Naive thymus-derived CD8-positive, alpha-beta T cell (primary cell): ENCODE data around the gene BNC2. TPM values are rescaled to one million over a fixed set of nuclear protein-coding genes. Genes with fewer than 3 reads are reported as not detected.

Source experiments
- ATAC-seq, 2 donors: fragments of 150-1000 bp; cut with Tn5 transposase in 1 of 2; sonication (Bioruptor Pico), chemical (Tn5 transposase) in 1 of 2; 1 replicate in 1 of 2; 2 replicates in 1 of 2; pipeline ENCODE4 v1.10.0; 2021; ENCODE audit warnings: mild to moderate bottlenecking in 2 of 2, moderate library complexity in 2 of 2
- POLR2A ChIA-PET: fragments of 350-600 bp; sonication (Branson Sonifier 250); formaldehyde crosslinking; loops from one replicate; lab custom pipeline; 2021; ENCODE audit warnings: antibody characterized with exemption; lab: Charles Lee
- DNase-seq, 10 donors: peaks; one replicate each; pipeline versions ENCODE4 v3.0.0 to v3.0.0-alpha.2; 2020 to 2022
- H3K27ac Mint-ChIP-seq, 10 donors: one replicate each; pipeline ENCODE4 v1.8.0; 2020 to 2022; ENCODE audit warnings: mild to moderate bottlenecking in 10 of 10, mixed read lengths in 10 of 10, moderate library complexity in 4 of 10, inconsistent platforms in 1 of 10
- H3K27me3 Mint-ChIP-seq, 5 donors: one replicate each; pipeline ENCODE4 v1.8.0; 2021 to 2022; ENCODE audit warnings: mixed read lengths in 5 of 5
- H3K36me3 Mint-ChIP-seq, 3 donors: one replicate each; pipeline ENCODE4 v1.8.0; 2020 to 2022; ENCODE audit warnings: mixed read lengths in 3 of 3, mild to moderate bottlenecking in 2 of 3, inconsistent platforms in 1 of 3
- H3K4me1 Mint-ChIP-seq, 4 donors: one replicate each; pipeline ENCODE4 v1.8.0; 2021 to 2022; ENCODE audit warnings: mixed read lengths in 4 of 4
- H3K4me3 Mint-ChIP-seq, 10 donors: one replicate each; pipeline ENCODE4 v1.8.0; 2020 to 2022; ENCODE audit warnings: mild to moderate bottlenecking in 10 of 10, mixed read lengths in 10 of 10, moderate library complexity in 6 of 10, inconsistent platforms in 1 of 10
- H3K9me3 Mint-ChIP-seq, 9 donors: one replicate each; pipeline ENCODE4 v1.8.0; 2020 to 2022; ENCODE audit warnings: mixed read lengths in 9 of 9, mild to moderate bottlenecking in 3 of 9, inconsistent platforms in 1 of 9, moderate library complexity in 1 of 9
- polyA plus RNA-seq, 3 donors: library from polyadenylated mRNA; unstranded; fragments of 300-500 nt; fragmentation: Illumina TruSeq; gene quantifications; one replicate each; pipeline ENCODE4 v1.2.3, GENCODE V29; 2021
- total RNA-seq, 8 experiments: library from RNA in 2 of 8; stranded (reverse) in 2 of 8; gene quantifications; one replicate each; pipeline ENCODE4 v1.2.3 and lab custom pipeline; 2021 to 2026

BNC2 gene
- total and polyA plus RNA-seq, 5 experiments from 2014 or later: not detected

- Mint-ChIP-seq H3K27me3 (peaks cover 0 to 3% (median 0%) of the 10 kb centered on the region in 5 donors), H3K27ac (no peak overlapping the region), H3K9me3 (no peaks in the 10 kb centered on the region), H3K36me3 (no peaks in the 10 kb centered on the region), H3K4me1 (no peaks in the 10 kb centered on the region), H3K4me3 (no peak overlapping the region)
- DNase-seq (no peak), ATAC-seq (no peak)
- POLR2A ChIA-PET: no interaction called here
These were observed 230.8 kb downstream of the BNC2 start for GRCh38 chr9:16639644-16640043.

DNA sequence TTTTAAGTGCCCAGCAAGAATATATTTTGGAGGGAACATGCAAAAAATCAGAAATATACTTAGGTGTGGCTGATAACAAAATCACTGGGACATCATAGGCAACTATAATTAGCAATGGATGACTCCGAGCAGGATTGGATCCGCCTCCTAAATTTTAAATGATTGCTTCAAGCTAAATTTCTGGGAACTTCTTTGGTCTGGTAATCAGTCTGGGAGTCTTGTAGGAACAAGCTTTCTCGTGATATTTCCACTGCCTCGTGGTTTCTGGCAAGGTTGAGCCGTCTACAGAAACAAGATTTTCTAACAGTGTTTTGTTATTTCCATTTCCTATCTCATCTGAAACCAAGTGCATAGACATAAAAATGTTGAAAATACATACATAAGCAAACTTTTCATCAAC lies 232.6 kb downstream of the BNC2 start:
- Mint-ChIP-seq H3K9me3 (peaks cover 0 to 1% (median 0%) of the 10 kb centered on the region in 9 donors), H3K36me3 (no peaks in the 10 kb centered on the region), H3K27ac (no peak overlapping the region), H3K4me1 (no peaks in the 10 kb centered on the region), H3K4me3 (no peak overlapping the region), H3K27me3 (peaks cover 0 to 3% (median 0%) of the 10 kb centered on the region in 5 donors)
- DNase-seq: no peak
- ATAC-seq: no peak
- POLR2A ChIA-PET: no interaction called here

GRCh38 chr9:16637218-16637617 lies 233.3 kb downstream of the BNC2 start:
- Mint-ChIP-seq H3K36me3 (no peaks in the 10 kb centered on the region), H3K4me3 (no peak overlapping the region), H3K27ac (no peak overlapping the region), H3K9me3 (peaks cover 0 to 1% (median 0%) of the 10 kb centered on the region in 9 donors), H3K27me3 (peaks cover 0 to 2% (median 0%) of the 10 kb centered on the region in 5 donors), H3K4me1 (no peaks in the 10 kb centered on the region)
- no peak for DNase-seq
- POLR2A ChIA-PET: no interaction called here
- ATAC-seq: no peak

- no peak overlapping the region for H3K4me3 Mint-ChIP-seq
- POLR2A ChIA-PET: no interaction called here
- no peak overlapping the region for H3K27ac Mint-ChIP-seq
- no peak for DNase-seq
- no peaks in the 10 kb centered on the region for H3K36me3 Mint-ChIP-seq
- no peak for ATAC-seq
- peaks cover 0 to 1% (median 0%) of the 10 kb centered on the region in 9 donors for H3K9me3 Mint-ChIP-seq
- peaks cover 0 to 2% (median 0%) of the 10 kb centered on the region in 5 donors for H3K27me3 Mint-ChIP-seq
- no peaks in the 10 kb centered on the region for H3K4me1 Mint-ChIP-seq
These were observed 236.7 kb downstream of the BNC2 start for GRCh38 chr9:16633794-16634193.

GRCh38 chr9:16628413-16628812 lies 242.1 kb downstream of the BNC2 start:
- ATAC-seq (no peak), DNase-seq (no peak)
- POLR2A ChIA-PET: no interaction called here
- H3K4me1 Mint-ChIP-seq: no peaks in the 10 kb centered on the region
- H3K36me3 Mint-ChIP-seq: no peaks in the 10 kb centered on the region
- no peak overlapping the region for H3K4me3 Mint-ChIP-seq
- H3K9me3 Mint-ChIP-seq: peaks cover 0 to 4% (median 0%) of the 10 kb centered on the region in 9 donors
- H3K27me3 Mint-ChIP-seq: peaks cover 0 to 9% (median 0%) of the 10 kb centered on the region in 5 donors
- H3K27ac Mint-ChIP-seq: no peak overlapping the region

DNA sequence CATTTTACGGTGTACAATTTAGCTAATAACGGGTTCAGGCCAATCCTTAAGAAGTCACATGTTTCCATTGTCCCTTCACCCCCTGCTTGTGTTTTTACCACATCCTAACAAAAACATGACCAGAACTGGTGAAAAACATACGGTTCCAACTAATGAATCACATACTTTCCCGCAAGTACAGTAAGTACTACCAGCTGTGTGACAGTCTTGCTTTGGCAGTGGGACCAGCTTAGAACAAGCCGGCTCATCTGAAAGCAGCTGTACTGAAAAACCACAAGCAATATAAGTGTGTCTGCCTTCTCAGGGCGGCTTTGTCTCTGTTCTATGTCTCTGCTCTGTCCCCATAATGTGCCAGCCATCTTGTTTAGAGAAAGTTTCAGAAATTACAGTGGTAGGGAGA lies 242.5 kb downstream of the BNC2 start:
- no peaks in the 10 kb centered on the region for H3K4me1 Mint-ChIP-seq
- H3K36me3 Mint-ChIP-seq: no peaks in the 10 kb centered on the region
- no peak overlapping the region for H3K27ac Mint-ChIP-seq
- H3K4me3 Mint-ChIP-seq: no peak overlapping the region
- no peak for ATAC-seq
- no peak for DNase-seq
- H3K27me3 Mint-ChIP-seq: peaks cover 0 to 9% (median 0%) of the 10 kb centered on the region in 5 donors
- POLR2A ChIA-PET: no interaction called here
- peaks cover 0 to 4% (median 0%) of the 10 kb centered on the region in 9 donors for H3K9me3 Mint-ChIP-seq

DNA sequence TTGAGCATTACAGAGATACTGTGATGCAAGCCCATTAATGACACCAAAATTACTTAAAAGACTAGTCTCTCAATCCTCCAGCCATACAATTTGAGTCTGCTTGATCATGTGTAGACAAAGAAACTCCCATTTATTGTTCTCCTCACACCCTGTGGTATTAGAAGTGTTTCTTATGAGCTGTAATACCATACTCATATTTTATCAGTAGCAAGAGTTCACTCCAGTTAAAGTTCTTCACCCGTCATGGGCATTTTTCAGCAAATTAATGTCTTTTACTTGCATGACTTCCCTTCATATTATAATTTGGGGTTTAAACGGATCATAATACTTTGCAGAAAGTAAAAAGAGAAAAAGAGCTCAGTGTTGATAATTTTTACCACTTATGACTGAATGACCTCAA lies 242.9 kb downstream of the BNC2 start:
- Mint-ChIP-seq H3K4me1 (no peaks in the 10 kb centered on the region), H3K9me3 (peaks cover 0 to 4% (median 0%) of the 10 kb centered on the region in 9 donors), H3K4me3 (no peak overlapping the region), H3K36me3 (no peaks in the 10 kb centered on the region), H3K27ac (no peak overlapping the region), H3K27me3 (peaks cover 0 to 9% (median 0%) of the 10 kb centered on the region in 5 donors)
- no peak for ATAC-seq
- no peak for DNase-seq
- POLR2A ChIA-PET: no interaction called here

GRCh38 chr9:16626577-16627130 lies 243.8 kb downstream of the BNC2 start:
- H3K4me1 Mint-ChIP-seq: no peaks in the 10 kb centered on the region
- DNase-seq: no peak
- H3K9me3 Mint-ChIP-seq: peaks cover 0 to 4% (median 0%) of the 10 kb centered on the region in 9 donors
- ATAC-seq: no peak
- no peak overlapping the region for H3K27ac Mint-ChIP-seq
- H3K27me3 Mint-ChIP-seq: peaks cover 0 to 9% (median 0%) of the 10 kb centered on the region in 5 donors
- no peak overlapping the region for H3K4me3 Mint-ChIP-seq
- POLR2A ChIA-PET: no interaction called here
- no peaks in the 10 kb centered on the region for H3K36me3 Mint-ChIP-seq

DNA sequence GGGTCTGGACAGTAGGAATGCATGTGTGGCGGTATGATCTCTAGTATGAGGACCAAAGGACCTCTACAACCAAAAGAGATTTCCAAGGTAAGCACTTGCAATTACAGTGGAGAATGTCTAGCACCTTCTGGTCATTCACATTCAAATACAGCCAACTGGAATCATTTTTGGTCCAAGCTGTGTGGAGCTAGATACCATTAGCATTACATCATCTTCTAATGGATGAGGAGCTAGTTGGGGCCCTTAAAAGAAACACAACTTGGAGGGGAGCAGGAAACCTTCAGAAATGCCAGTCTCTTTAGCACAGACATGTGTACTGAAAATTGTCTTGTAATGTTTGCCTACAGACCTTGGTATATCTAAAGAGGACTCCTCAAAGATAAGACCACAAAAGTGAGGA lies 244.7 kb downstream of the BNC2 start:
- Mint-ChIP-seq H3K27me3 (peaks cover 0 to 9% (median 0%) of the 10 kb centered on the region in 5 donors), H3K36me3 (no peaks in the 10 kb centered on the region), H3K27ac (no peak overlapping the region), H3K4me1 (no peaks in the 10 kb centered on the region), H3K9me3 (peaks cover 0 to 4% (median 0%) of the 10 kb centered on the region in 9 donors), H3K4me3 (no peak overlapping the region)
- no peak for DNase-seq
- POLR2A ChIA-PET: no interaction called here
- ATAC-seq: no peak

DNA sequence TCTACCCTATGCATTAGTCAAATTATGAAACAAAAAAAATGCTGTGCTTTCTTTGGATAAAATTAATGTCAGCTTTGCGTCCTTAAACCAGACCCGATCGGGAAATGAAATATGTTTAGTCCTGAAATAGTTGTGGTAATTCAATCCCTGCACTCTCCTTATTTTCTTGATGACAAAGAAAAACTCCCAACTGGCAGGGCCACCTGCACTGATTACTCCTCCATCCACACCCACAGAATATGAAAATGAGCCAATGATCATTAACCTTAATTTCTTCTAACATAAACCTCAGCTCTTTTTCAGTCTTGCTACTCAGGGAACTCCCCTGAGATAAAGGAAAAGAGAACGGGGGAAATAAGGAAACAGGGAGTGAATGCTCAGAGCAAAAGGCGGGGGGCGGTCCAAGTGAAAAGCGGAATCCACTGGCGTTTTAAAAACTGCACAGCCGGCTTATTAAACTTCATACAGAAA lies 245.3 kb downstream of the BNC2 start:
- DNase-seq (no peak), ATAC-seq (no peak)
- Mint-ChIP-seq H3K9me3 (peaks cover 0 to 4% (median 0%) of the 10 kb centered on the region in 9 donors), H3K36me3 (no peaks in the 10 kb centered on the region), H3K27me3 (peaks cover 0 to 9% (median 0%) of the 10 kb centered on the region in 5 donors), H3K4me1 (no peaks in the 10 kb centered on the region), H3K27ac (no peak overlapping the region), H3K4me3 (no peak overlapping the region)
- POLR2A ChIA-PET: no interaction called here

GRCh38 chr9:16624744-16625117 lies 245.7 kb downstream of the BNC2 start:
- ATAC-seq: no peak
- H3K9me3 Mint-ChIP-seq: peaks cover 0 to 4% (median 0%) of the 10 kb centered on the region in 9 donors
- POLR2A ChIA-PET: no interaction called here
- peaks cover 0 to 9% (median 0%) of the 10 kb centered on the region in 5 donors for H3K27me3 Mint-ChIP-seq
- no peak overlapping the region for H3K27ac Mint-ChIP-seq
- no peaks in the 10 kb centered on the region for H3K36me3 Mint-ChIP-seq
- no peak overlapping the region for H3K4me3 Mint-ChIP-seq
- H3K4me1 Mint-ChIP-seq: no peaks in the 10 kb centered on the region
- DNase-seq: no peak

DNA sequence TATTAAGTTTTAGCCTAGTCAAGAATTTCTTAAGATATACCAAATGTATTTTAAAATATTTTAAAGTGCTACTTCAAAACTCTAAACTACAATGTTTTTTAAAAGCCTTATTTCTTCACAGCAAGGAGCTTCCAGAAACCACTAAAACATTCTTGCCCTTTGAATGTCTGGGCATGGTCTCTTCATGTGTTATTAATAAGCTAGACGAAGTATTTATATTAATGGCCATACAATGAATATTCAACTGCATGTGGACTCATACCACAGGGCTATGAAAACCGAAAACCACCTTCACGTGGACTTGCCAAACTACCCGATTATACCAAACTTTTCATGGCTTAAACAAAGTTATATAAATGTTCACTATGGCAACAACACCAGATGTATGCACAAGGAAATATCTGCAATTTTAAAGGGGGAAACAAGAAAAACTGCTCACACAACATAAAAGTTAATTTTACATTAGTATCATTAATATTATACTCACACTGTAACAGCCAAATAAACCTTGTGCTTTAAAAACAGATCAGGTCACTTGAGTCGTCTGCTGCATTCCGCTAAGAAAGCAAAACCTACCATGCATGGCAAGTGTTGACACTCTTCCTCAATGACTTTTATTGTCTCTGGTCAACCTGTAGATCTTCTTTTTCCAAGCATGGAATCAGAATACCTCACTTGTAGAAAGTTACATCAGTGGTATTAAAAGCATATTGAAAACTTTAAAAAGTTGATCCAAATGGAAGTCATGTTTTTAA lies 246.3 kb downstream of the BNC2 start:
- DNase-seq: no peak
- no peaks in the 10 kb centered on the region for H3K36me3 Mint-ChIP-seq
- H3K9me3 Mint-ChIP-seq: peaks cover 0 to 4% (median 0%) of the 10 kb centered on the region in 9 donors
- H3K27ac Mint-ChIP-seq: no peak overlapping the region
- ATAC-seq: no peak
- no peaks in the 10 kb centered on the region for H3K4me1 Mint-ChIP-seq
- H3K27me3 Mint-ChIP-seq: peaks cover 0 to 9% (median 0%) of the 10 kb centered on the region in 5 donors
- no peak overlapping the region for H3K4me3 Mint-ChIP-seq
- POLR2A ChIA-PET: no interaction called here

- H3K4me1 Mint-ChIP-seq: no peaks in the 10 kb centered on the region
- peaks cover 0 to 2% (median 0%) of the 10 kb centered on the region in 9 donors for H3K9me3 Mint-ChIP-seq
- ATAC-seq (no peak), DNase-seq (no peak)
- peaks cover 0 to 9% (median 0%) of the 10 kb centered on the region in 5 donors for H3K27me3 Mint-ChIP-seq
- POLR2A ChIA-PET: no interaction called here
- H3K4me3 Mint-ChIP-seq: no peak overlapping the region
- no peak overlapping the region for H3K27ac Mint-ChIP-seq
- no peaks in the 10 kb centered on the region for H3K36me3 Mint-ChIP-seq
These were observed 247.9 kb downstream of the BNC2 start for GRCh38 chr9:16622541-16622940.
